ENCODE results near the gene RPTOR. TPM values are rescaled to one million over a fixed set of nuclear protein-coding genes. Genes with fewer than 3 reads are reported as not detected.

The RPTOR gene
- total RNA-seq, 1 donor, result 29.8 TPM

DNA sequence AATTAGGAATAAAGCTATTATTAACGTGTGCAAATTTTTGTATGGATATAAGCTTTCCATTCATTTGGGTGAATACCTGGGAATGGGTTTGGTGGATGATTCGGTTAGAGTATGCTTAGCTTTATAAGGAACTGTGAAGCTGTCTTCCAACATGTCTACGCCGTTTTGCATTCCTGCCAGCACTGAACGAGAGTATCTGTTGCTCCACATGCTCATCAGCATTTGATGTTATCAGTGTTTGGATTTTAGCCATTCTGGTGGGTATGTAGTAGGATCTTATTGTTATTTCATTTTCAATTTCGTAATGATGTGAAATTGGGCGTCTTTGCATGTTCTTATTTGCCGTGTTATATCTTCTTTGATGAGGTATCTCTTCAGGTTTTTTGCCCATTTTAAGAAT lies 168.0 kb downstream of the RPTOR start:
- H3K4me3 ChIP-seq (ENCODE audit: low read length), result no peak overlapping the region
- H3K4me1 ChIP-seq (ENCODE audit: insufficient read depth, low read length), result peaks cover 16% of the 10 kb centered on the region
- H3K27me3 ChIP-seq (ENCODE audit: insufficient read depth, low read length), result no peaks in the 10 kb centered on the region
- no peaks in the 10 kb centered on the region for H3K9me3 ChIP-seq (ENCODE audit: low read depth, low read length)

DNA sequence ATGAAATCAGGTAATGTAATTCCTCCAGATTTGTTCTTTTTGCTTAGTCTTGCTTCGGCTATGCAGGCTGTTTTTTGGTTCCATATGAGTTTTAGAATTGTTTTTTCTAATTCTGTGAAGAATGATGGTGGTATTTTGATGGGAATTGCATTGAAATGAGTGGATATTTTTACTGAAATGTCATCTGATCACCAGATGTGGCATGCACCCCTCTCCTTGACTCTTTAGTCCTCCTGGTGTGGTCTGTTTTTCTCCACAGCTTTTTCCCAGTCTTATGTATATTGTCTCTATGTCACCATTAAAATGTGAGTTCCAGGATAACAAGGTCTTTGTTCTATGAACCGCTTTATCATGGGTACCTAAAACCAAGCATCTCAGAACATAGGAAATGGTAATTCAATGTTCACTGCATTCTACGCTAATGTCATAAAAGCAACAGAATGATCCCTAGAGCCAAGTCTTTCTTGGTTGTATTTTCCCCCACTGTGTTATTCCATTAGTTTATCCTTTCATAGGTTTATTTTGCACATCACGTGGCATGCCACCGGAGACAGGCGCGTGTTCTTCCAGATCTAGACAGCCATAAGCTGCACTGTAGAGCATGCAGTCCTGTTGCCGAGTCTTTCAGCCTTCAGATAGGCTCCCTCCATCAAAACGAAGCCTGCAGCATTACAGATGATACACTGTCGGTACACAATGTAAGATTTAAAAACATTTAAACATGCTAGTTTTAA lies 172.5 kb downstream of the RPTOR start:
- no peaks in the 10 kb centered on the region for H3K27me3 ChIP-seq (ENCODE audit: insufficient read depth, low read length)
- no peaks in the 10 kb centered on the region for H3K9me3 ChIP-seq (ENCODE audit: low read depth, low read length)
- no peak overlapping the region for H3K4me3 ChIP-seq (ENCODE audit: low read length)
- no peaks in the 10 kb centered on the region for H3K4me1 ChIP-seq (ENCODE audit: insufficient read depth, low read length)

DNA sequence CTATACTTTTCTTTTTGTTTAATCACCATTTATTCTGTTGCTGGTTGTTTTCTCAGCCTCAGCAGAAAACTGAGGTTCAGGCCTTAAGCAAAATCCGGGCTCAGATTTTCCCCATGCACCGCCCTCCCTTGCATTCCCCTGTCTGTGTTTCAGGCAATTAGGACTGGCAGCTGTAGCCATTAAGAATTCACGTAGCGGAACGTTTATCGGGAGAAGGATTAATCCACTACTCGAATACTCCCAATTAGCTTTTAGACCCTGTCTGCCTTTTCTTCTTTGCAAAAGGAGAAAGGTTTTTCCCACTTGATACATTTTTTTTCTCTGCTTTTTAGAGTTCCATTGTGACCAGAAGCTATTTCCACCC lies 173.1 kb downstream of the RPTOR start:
- no peaks in the 10 kb centered on the region for H3K9me3 ChIP-seq (ENCODE audit: low read depth, low read length)
- no peaks in the 10 kb centered on the region for H3K4me1 ChIP-seq (ENCODE audit: insufficient read depth, low read length)
- no peaks in the 10 kb centered on the region for H3K27me3 ChIP-seq (ENCODE audit: insufficient read depth, low read length)
- no peak overlapping the region for H3K4me3 ChIP-seq (ENCODE audit: low read length)

DNA sequence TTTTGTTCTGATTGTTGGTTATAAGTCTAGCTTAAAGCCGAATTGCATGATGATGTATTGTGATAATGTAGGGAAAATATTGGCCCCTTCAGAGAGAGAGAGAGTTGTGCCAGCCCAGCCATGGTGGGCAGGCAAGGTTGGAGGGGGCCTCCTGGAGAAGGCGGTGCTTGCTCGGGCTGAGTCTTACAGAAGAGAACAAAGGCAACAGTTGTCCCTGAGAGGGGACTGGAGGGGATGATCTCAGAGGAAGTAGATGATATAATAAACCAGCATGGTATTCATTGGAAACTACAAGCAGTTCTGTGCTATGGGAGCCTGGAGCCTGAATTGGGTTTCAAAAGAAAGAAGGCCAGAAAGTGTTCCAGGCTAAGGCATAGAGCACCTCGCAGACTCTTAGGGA lies 173.8 kb downstream of the RPTOR start:
- Histone ChIP-seq H3K4me1 (ENCODE audit: insufficient read depth, low read length) (no peaks in the 10 kb centered on the region), H3K9me3 (ENCODE audit: low read depth, low read length) (no peaks in the 10 kb centered on the region), H3K27me3 (ENCODE audit: insufficient read depth, low read length) (no peaks in the 10 kb centered on the region), H3K4me3 (ENCODE audit: low read length) (no peak overlapping the region)

DNA sequence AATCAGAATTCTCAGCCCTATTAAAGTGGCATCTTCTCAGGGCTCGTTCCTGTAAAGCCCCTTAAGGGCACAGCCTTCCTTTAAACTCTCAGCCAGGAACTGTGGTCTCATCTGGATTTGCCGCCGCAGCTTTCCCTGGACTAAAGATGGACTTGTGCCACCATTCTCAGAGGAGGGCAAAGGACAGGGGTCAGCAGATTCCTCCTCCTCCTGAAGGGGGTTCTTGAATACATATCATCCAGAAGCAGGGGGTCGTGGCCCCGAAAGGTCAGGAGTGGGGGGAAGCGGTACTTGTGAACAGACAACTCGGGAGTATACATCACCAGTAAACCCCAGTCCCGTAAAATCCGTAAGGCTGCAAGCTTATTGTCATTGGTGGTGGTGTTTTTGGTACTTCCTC lies 174.8 kb downstream of the RPTOR start:
- H3K9me3 ChIP-seq (ENCODE audit: low read depth, low read length), result no peaks in the 10 kb centered on the region
- no peaks in the 10 kb centered on the region for H3K4me1 ChIP-seq (ENCODE audit: insufficient read depth, low read length)
- no peak overlapping the region for H3K4me3 ChIP-seq (ENCODE audit: low read length)
- no peaks in the 10 kb centered on the region for H3K27me3 ChIP-seq (ENCODE audit: insufficient read depth, low read length)

DNA sequence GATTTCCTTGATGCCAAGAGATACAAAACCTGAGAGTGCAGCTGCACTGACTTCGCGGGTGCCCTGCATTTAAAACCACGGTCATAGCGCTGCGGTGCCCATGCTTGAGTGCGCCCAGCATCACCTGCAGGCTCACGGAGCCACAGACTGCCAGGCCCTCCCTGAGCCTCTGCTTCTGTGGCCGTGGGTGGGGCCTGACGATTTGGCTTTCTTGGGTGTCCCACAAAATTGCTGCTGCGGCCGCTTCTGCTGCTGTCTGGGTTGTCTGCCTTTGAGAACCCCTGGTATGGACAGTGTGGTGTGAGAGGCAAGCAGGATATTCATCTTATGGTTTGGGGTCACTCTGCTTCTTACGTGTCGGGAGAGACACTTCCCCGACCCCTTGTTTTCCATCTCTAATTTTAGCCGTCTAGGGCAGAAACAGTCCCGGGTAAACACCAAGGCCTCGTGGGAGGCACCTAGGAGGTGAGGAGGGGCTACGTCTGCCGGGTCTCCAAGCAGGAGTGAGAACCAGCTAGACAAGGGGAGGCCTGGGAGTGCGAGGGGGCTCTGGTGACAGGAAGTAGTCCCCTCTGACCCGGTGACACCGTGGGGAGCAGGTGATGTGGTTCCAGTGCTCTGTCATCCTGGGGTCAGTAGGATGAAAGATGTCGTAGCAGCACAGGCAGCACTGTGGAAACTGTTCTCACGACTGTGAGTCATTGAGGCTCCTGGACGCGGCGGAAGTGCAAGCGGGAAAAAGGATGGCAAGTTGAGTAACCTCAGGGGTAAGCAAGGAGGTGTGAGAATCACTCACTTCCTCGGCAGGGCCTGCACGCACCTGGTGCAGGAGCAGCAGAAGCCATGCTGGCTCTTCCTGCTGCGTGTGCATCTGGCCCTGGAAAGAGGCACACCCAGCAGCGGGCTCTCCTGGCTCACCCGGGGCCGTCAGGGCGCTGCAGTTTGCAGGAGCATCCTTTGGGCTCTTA lies 176.3 kb downstream of the RPTOR start:
- no peaks in the 10 kb centered on the region for H3K9me3 ChIP-seq (ENCODE audit: low read depth, low read length)
- H3K4me1 ChIP-seq (ENCODE audit: insufficient read depth, low read length), result no peaks in the 10 kb centered on the region
- H3K27me3 ChIP-seq (ENCODE audit: insufficient read depth, low read length), result no peaks in the 10 kb centered on the region
- H3K4me3 ChIP-seq (ENCODE audit: low read length), result no peak overlapping the region

DNA sequence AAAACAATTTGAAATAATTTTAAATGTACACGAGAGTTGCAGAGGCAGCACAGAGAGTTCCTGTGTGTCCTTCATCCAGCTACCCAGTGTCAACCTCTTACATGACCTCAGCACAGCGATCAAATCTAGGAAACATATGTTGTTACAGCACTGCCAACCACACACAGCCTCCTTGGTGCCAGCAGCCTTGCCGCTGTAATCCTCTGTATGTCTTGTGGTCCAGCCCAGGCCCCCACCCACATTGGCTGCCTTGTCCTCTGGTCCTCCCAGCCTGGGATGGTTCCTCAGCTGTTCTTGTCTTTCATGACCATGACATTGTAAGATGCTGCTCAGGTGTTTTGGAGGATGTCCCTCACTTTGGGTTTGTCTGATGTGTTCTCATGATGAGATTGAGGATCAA lies 178.0 kb downstream of the RPTOR start:
- no peaks in the 10 kb centered on the region for H3K9me3 ChIP-seq (ENCODE audit: low read depth, low read length)
- H3K4me3 ChIP-seq (ENCODE audit: low read length), result no peak overlapping the region
- no peaks in the 10 kb centered on the region for H3K4me1 ChIP-seq (ENCODE audit: insufficient read depth, low read length)
- H3K27me3 ChIP-seq (ENCODE audit: insufficient read depth, low read length), result no peaks in the 10 kb centered on the region

DNA sequence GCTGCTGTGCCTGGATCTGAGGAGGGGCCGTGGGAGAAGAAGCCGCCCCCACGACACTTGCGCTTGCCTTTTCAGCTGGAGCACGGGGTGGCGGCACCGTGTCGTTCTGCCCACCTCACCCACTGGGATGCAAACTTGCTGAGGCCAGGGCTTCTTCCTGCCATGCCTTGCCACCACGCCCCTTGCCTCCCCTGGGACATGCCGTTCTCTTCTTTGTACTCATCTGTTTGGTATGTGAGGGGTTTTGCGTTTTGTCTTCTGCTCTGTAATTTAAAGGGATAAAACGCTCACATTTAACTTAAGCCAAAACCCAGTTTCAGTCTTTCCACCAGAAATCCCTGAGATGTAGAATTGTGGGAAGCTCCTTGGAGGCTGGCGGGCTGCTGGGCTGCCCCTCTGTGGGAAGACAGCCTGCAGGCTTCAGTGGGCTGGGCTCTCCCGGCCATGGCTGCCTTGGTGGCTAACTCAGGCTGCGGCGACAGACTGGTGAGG lies 180.2 kb downstream of the RPTOR start:
- no peaks in the 10 kb centered on the region for H3K4me1 ChIP-seq (ENCODE audit: insufficient read depth, low read length)
- H3K27me3 ChIP-seq (ENCODE audit: insufficient read depth, low read length), result no peaks in the 10 kb centered on the region
- no peaks in the 10 kb centered on the region for H3K9me3 ChIP-seq (ENCODE audit: low read depth, low read length)
- no peak overlapping the region for H3K4me3 ChIP-seq (ENCODE audit: low read length)

DNA sequence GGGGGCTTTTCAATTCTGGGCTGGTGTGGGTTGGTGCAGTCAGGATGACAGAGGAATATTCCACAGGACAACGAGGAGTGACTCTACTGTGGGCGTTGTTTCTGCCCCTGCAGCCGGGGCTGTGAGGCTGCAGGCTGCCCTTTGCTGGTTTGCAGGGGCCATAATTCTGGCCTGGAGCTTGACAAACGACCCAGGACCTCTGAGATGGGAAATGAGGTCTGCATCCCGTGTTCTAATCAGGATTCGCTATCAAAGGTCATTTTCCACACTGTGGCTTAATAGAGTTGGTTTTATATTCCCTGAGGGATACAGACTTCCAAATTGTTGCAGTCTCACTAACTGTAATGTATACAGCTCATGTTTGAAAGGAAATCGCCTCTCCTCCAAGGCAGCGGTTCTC lies 180.9 kb downstream of the RPTOR start:
- H3K4me1 ChIP-seq (ENCODE audit: insufficient read depth, low read length), result no peaks in the 10 kb centered on the region
- no peaks in the 10 kb centered on the region for H3K27me3 ChIP-seq (ENCODE audit: insufficient read depth, low read length)
- no peak overlapping the region for H3K4me3 ChIP-seq (ENCODE audit: low read length)
- no peaks in the 10 kb centered on the region for H3K9me3 ChIP-seq (ENCODE audit: low read depth, low read length)

DNA sequence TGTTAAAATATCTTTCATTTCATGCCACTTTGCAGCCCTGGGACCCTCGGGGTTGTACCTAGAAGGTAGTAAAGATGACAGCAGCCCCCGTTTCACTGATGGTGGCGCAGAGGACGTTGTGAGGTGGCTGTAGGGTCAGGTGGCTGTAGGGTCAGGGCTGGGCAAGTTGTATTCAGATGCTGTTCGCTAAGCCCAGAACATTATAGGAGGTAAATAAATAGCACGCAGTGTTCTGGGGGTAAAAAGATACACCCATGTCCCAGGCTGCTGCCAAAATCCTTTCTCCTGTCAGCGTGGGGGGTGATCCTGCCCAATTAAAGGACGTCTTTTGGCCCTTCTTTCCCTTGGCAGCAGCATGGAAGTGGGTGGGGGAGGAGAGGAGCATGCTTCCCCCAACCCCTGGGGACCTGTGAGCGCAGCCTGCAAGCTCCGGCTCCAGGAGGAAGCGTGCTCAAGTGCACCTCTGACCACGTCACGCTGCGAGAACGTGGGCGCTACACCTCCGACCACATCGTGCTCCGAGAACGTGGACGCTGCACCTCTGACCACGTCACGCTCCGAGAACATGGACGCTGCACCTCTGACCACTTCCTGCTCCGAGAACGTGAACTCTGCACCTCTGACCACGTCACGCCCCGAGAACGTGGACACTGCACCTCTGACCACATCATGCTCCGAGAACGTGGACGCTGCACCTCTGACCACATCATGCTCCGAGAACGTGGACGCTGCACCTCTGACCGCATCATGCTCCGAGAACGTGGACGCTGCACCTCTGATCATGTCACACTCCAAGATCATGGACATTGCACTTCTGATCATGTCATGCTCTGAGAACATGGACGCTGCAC lies 182.1 kb downstream of the RPTOR start:
- peaks cover 3% of the 10 kb centered on the region for H3K4me1 ChIP-seq (ENCODE audit: insufficient read depth, low read length)
- H3K27me3 ChIP-seq (ENCODE audit: insufficient read depth, low read length), result no peaks in the 10 kb centered on the region
- H3K4me3 ChIP-seq (ENCODE audit: low read length), result no peak overlapping the region
- no peaks in the 10 kb centered on the region for H3K9me3 ChIP-seq (ENCODE audit: low read depth, low read length)

DNA sequence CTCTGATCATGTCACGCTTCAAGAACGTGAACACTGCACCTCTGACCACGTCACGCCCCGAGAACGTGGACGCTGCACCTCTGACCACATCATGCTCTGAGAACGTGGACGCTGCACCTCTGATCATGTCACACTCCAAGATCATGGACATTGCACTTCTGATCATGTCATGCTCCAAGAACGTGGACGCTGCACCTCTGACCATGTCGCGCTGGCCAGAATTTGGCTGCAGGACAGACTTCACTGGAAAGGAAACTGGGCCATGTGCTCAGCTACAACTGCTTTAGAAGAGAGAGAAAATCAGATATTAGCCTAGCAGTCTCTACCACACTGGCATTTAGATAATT lies 182.7 kb downstream of the RPTOR start:
- Histone ChIP-seq H3K4me1 (ENCODE audit: insufficient read depth, low read length) (peaks cover 3% of the 10 kb centered on the region), H3K27me3 (ENCODE audit: insufficient read depth, low read length) (no peaks in the 10 kb centered on the region), H3K9me3 (ENCODE audit: low read depth, low read length) (no peaks in the 10 kb centered on the region), H3K4me3 (ENCODE audit: low read length) (no peak overlapping the region)

DNA sequence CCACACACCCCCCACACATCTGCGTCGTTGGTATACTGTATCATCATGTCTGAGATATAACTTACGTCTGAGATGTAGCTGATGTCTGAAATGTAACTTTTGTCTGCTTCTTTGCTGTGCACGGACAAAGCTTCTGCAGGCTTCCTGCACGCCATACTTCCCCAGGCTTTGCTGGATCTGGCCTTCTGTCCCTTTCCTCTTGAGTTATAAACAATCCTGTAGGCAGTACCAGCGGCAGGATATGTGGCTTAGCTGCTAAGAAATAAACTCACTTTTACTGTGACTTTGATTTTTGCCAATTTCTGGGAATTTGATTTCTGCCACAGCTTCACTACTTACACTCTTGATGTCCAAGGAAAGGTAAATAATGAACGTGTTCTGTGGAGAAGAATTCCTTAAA lies 184.4 kb downstream of the RPTOR start:
- H3K4me1 ChIP-seq (ENCODE audit: insufficient read depth, low read length), result peaks cover 3% of the 10 kb centered on the region
- no peaks in the 10 kb centered on the region for H3K27me3 ChIP-seq (ENCODE audit: insufficient read depth, low read length)
- H3K9me3 ChIP-seq (ENCODE audit: low read depth, low read length), result no peaks in the 10 kb centered on the region
- no peak overlapping the region for H3K4me3 ChIP-seq (ENCODE audit: low read length)

DNA sequence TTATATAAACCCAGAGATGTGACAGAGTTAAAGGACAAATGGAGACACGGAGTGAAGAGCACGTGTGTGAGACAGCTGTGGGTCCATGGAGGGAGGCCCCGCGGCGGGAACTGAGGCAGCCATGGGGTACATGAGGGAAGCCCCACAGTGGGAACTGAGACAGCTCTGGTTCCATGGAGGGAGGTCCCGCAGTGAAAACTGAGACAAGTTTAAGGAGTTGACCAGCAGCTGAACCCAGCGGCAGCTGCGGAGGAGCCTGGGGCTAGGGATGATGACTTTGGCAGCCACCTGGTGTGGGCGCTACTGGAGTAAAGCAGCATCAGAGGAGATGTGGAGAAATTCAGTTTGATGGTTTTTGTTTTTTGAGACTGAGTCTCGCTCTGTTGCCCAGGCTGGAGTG lies 185.1 kb downstream of the RPTOR start:
- Histone ChIP-seq H3K9me3 (ENCODE audit: low read depth, low read length) (no peaks in the 10 kb centered on the region), H3K4me1 (ENCODE audit: insufficient read depth, low read length) (peaks cover 3% of the 10 kb centered on the region), H3K4me3 (ENCODE audit: low read length) (no peak overlapping the region), H3K27me3 (ENCODE audit: insufficient read depth, low read length) (no peaks in the 10 kb centered on the region)

DNA sequence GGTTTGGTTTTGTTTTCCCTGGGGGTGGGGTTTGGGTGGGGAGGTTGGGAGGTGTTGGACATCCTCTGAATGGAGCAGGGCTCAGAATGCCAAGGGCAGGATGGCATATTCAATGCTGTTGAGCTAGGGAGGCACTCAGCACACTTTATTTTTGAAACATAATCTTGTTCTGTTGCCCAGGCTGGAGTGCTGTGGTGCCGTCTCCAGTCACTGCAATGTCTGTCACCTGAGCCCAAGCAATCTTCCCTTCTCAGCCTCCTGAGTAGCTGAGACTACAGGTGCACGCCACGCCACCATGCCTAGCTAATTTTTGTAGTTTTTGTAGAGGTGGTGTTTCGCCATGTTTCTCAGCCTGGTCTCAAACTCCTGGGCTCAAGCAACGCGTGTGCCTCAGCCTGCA lies 186.1 kb downstream of the RPTOR start:
- H3K4me1 ChIP-seq (ENCODE audit: insufficient read depth, low read length), result peaks cover 3% of the 10 kb centered on the region
- H3K4me3 ChIP-seq (ENCODE audit: low read length), result no peak overlapping the region
- H3K27me3 ChIP-seq (ENCODE audit: insufficient read depth, low read length), result no peaks in the 10 kb centered on the region
- H3K9me3 ChIP-seq (ENCODE audit: low read depth, low read length), result no peaks in the 10 kb centered on the region

DNA sequence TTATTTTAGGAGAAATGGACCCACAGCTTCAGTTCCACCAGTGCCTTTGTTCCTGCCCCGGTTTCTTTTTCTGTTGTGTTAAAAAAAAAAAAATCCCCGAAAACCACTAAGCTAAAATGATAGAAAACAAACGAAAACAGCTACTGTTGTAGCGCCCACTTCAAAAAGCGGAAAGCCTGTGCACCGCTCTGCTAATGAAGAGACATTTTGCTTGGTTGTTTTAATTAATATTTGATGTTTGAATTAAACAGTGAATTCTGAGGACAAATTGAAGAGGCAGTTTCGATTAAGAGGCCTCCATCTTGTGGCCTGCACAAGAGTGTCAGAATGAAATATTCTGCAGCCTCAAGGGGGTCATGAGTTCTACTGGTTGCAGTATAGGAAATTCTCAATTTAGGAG lies 186.7 kb downstream of the RPTOR start:
- Histone ChIP-seq H3K27me3 (ENCODE audit: insufficient read depth, low read length) (no peaks in the 10 kb centered on the region), H3K4me3 (ENCODE audit: low read length) (no peak overlapping the region), H3K4me1 (ENCODE audit: insufficient read depth, low read length) (peaks cover 3% of the 10 kb centered on the region), H3K9me3 (ENCODE audit: low read depth, low read length) (no peaks in the 10 kb centered on the region)
